SW 1271 (cell line): ENCODE measurements around the gene MSANTD1.

Experiments used
- DNase-seq, 2 experiments: peaks; one replicate each; lab custom pipeline; 2025; lab: John Stamatoyannopoulos, UW

MSANTD1 gene

DNA sequence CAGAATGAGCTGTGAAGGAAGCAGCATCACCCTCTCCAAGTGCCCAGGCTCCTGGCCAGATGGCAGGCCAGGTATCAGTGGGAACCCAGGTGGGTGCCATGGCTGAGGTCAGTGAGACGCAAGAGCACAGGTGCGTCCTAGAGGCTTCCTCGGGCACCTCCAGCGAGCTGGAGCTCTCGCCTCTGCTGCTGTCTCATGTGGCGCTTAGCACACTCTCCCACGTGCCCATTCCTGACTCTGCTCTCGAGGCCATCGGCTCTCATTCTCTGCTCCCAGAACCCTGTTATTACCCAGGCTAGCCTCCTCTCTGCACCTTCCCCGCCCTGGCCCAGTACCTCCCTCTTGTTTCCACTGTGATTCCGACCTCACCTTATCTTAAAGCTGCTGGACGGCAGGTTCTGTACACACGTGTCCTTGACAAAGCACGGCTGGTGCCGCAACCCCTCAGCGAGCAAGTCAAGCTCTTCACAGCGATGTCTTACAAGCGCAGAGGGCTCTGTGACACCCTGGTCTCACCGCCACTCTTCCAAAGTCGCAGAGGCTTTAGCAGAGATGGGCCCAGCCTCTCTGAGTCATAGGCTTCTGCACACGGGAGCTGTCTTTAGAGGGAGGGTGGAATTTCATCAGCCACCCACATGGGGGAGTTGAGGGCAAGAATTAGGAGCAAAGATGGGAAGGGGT lies 15.4 kb upstream of the MSANTD1 start:
- DNase-seq = no peak

GRCh38 chr4:3234171-3235029 lies 14.6 kb upstream of the MSANTD1 start:
- DNase-seq = no peak

GRCh38 chr4:3235030-3235345 lies 14.0 kb upstream of the MSANTD1 start:
- no peak for DNase-seq

GRCh38 chr4:3235581-3235980 lies 13.4 kb upstream of the MSANTD1 start:
- no peak for DNase-seq

DNA sequence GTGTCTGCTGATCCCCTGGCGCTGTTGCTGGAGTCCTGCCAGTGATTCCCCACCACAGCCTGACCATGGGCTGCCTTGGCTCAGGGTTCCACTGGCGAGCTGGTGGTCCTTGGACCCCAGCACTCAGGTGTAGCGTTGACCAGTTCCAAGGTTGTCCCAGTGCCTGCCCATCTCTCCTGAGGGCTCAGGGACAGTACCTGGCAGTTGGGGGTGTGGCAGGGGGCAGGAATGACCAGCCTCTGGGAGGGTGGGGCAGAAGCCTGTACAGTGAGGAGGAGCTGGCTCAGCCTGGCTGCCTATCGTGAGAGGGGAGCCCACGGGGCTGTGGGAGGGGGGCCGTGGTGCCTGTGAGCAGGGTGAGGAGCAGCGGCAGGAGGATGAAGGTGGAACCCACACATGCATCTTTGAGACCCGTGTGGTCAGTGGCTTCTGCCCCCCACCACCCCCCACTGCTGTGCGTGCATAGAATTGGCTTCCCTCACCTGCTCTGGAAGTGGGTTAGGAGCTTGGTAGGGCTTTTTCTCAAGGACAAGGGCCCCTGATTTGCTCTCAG lies 12.6 kb upstream of the MSANTD1 start:
- no peak for DNase-seq

GRCh38 chr4:3237266-3237665 lies 11.7 kb upstream of the MSANTD1 start:
- DNase-seq = no peak

DNA sequence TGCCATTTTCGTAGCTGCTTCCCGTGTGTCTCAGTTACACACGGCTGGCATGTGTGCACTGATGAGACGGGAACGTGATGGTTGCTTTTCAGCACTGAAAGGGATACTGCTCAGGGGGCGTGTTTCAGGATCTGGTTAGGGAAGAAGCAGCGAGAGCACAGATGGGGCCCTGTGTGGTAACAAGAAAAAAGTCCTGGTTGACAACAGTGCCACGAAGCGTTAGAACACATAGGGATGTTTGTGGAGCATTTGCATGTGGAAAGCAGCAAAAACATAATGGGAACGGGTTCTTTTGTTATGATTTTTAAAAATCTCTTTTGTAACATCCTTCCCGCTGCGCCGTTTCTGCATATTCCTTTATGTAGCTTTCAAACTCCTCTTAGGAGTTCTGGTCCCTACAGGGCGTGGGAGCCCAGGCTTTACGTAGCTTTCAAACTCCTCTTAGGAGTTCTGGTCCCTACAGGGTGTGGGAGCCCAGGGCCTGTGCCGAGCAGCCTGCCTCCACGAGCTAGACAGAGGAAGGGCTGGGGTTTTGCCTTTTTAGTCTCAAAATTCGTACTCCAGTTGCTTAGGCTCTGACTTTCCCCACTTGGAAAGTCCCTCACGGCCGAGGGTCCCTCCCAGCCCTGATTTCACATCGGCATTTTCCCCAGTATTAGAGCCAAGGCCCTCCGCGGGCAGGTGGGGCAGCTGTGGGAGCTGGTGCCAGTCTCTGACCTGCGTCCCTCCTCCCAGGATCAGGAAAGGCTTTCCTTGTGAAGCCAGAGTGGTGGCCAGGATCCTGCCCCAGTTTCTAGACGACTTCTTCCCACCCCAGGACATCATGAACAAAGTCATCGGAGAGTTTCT lies 11.0 kb upstream of the MSANTD1 start:
- no peak for DNase-seq

- DNase-seq = no peak
Observed at GRCh38 chr4:3238721-3239120, 10.2 kb upstream of the MSANTD1 start.

DNA sequence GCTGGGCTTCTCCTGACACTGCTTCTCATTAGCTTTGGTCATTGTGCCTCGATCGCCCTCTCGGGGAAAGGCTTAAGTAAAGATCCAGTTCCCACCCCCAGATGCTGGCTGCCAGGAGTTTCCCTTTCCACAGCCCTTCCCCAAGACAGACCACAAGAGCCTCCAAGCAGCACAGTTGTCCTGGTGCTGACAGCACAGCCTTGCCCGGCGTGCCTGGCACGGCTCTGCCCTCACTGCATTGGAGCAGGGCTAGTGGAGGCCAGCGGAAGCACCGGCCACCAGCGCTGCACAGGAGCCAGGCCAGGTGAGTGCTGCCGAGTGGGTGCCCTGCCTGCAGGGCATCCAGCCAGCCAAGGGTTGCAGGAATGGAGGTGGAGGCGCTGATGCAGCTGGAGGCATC lies 9.7 kb upstream of the MSANTD1 start:
- no peak for DNase-seq

DNA sequence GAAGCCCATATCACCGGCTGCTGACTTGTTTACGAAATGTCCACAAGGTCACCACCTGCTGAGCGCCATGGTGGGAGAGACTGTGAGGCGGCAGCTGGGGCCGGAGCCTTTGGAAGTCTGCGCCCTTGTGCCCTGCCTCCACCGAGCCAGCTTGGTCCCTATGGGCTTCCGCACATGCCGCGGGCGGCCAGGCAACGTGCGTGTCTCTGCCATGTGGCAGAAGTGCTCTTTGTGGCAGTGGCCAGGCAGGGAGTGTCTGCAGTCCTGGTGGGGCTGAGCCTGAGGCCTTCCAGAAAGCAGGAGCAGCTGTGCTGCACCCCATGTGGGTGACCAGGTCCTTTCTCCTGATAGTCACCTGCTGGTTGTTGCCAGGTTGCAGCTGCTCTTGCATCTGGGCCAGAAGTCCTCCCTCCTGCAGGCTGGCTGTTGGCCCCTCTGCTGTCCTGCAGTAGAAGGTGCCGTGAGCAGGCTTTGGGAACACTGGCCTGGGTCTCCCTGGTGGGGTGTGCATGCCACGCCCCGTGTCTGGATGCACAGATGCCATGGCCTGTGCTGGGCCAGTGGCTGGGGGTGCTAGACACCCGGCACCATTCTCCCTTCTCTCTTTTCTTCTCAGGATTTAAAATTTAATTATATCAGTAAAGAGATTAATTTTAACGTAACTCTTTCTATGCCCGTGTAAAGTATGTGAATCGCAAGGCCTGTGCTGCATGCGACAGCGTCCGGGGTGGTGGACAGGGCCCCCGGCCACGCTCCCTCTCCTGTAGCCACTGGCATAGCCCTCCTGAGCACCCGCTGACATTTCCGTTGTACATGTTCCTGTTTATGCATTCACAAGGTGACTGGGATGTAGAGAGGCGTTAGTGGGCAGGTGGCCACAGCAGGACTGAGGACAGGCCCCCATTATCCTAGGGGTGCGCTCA lies 8.7 kb upstream of the MSANTD1 start:
- no peak for DNase-seq

DNA sequence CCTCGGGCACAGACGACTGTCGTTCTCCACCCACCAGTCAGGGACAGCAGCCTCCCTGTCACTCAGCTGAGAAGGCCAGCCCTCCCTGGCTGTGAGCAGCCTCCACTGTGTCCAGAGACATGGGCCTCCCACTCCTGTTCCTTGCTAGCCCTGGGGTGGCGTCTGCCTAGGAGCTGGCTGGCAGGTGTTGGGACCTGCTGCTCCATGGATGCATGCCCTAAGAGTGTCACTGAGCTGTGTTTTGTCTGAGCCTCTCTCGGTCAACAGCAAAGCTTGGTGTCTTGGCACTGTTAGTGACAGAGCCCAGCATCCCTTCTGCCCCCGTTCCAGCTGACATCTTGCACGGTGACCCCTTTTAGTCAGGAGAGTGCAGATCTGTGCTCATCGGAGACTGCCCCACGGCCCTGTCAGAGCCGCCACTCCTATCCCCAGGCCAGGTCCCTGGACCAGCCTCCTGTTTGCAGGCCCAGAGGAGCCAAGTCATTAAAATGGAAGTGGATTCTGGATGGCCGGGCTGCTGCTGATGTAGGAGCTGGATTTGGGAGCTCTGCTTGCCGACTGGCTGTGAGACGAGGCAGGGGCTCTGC lies 7.9 kb upstream of the MSANTD1 start:
- no peak for DNase-seq

GRCh38 chr4:3241898-3242524 lies 6.9 kb upstream of the MSANTD1 start:
- DNase-seq = no peak

DNA sequence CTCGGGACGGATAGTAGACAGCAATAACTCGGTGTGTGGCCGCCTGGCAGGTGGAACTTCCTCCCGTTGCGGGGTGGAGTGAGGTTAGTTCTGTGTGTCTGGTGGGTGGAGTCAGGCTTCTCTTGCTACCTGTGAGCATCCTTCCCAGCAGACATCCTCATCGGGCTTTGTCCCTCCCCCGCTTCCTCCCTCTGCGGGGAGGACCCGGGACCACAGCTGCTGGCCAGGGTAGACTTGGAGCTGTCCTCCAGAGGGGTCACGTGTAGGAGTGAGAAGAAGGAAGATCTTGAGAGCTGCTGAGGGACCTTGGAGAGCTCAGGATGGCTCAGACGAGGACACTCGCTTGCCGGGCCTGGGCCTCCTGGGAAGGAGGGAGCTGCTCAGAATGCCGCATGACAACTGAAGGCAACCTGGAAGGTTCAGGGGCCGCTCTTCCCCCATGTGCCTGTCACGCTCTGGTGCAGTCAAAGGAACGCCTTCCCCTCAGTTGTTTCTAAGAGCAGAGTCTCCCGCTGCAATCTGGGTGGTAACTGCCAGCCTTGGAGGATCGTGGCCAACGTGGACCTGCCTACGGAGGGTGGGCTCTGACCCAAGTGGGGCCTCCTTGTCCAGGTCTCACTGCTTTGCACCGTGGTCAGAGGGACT lies 5.7 kb upstream of the MSANTD1 start:
- DNase-seq = no peak

DNA sequence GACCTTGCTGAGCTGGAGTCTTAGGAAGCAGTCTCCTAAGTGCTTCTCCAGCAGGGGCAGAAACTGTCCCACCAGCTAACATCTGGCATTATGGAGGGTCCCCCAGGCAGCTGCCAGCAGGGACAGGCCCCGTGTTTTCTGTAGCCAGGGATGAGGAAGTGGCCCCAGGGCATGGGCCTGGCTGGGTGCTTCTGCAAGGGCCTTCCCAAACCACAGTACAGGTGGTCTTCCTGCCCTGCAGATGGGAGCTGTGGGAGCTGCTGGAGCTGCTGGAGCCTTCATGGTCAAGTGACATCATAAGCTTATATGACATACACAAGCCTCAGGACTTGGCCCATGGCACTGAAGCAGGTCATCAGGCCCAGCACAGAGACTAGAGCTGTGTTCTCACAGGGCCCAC lies 5.0 kb upstream of the MSANTD1 start:
- no peak for DNase-seq

DNA sequence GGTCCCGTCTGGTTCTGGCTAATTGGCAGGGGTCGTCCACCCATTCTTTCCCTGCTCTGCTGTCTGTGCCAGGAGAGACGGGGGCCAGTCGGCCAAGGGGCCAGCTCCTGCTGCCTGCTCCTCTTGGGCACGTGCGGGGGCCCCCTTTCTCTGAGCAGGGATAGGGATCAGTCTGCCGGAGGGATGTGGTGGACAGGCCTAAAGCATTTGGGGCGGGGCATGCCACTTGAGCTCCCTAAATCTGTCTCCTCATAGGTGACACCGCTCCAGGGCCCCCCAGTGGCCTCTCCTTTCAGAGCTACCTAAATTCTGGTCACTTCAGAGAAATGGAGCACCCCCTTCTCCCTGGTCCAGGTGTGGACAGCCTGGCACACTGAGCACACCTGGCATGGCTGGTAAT lies 4.2 kb upstream of the MSANTD1 start:
- DNase-seq = no peak

- DNase-seq = no peak
Observed at GRCh38 chr4:3245676-3246075, 3.3 kb upstream of the MSANTD1 start.

DNA sequence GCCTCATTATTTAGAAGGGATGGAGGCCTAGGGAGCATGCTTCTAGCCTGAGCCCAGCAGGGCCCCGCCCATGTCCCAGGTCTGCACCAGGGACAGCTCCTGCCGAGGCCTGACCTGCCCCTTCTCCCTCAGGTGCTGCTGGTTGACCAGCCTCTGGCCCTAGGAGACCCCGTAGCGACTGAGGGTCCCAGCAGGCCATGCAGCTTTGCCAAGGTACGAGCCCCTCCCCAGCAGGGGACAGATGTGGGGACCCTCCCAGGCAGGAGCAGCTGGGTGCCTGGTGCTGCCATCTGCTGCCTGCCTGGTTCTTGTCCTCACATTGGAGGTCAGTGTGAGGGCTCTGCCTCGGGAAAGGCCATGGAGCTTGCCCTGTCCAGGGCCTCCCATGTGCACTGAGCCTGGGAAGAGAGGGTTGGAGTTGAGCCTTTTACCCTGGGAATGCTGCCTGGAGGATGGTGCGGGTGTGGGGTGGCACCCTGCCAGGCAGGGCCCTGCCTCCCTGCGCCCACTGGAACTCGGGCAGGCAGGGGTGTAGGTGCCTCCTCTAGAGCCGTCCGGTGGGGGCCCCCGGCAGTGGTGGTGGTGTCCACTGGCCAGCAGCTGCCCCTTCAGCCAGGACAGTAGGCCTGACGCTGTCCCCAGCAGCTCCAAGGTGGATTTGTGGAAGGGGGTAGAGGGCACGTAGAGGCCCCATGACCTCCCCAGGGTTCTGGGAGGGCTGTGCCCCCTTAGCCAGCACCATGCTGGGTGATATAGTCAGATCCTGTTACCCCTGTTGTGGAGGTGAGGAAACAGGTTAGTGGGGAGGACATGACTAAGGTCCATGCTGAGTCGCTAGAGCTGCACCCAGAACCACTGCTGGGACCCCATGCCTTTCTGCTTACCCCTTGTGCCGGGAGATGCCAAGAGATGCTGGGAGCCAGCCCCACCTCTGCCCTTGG lies 2.2 kb upstream of the MSANTD1 start:
- DNase-seq = no peak

GRCh38 chr4:3247399-3248177 lies 1.4 kb upstream of the MSANTD1 start:
- no peak for DNase-seq
